GM19463 (cell line): ENCODE measurements around the gene NARF.
"Not testable (repeated sequence)": the region's sequence is repeated elsewhere in the genome, so short reads cannot be mapped to it uniquely, and the experiment has no call there.

ENCODE experiments used
- ATAC-seq: cut with Tn5 transposase; IDR thresholded peaks from one replicate; pipeline ENCODE4 v1.9.1; 2021; ENCODE audit warnings: mild to moderate bottlenecking, moderate library complexity; ENCODE audit not compliant: unreplicated experiment

Gene NARF

GRCh38 chr17:82496529-82497434 lies 38.2 kb downstream of the NARF start:
- ATAC-seq, result peak; percentile 42

- ATAC-seq, result peak; percentile 7
These were observed 39.2 kb downstream of the NARF start for GRCh38 chr17:82497483-82498405.

GRCh38 chr17:82502207-82502606 lies 43.7 kb downstream of the NARF start:
- no peak for ATAC-seq

GRCh38 chr17:82503094-82503727 lies 44.7 kb downstream of the NARF start:
- ATAC-seq, result no peak

- ATAC-seq, result no peak
These were observed 45.3 kb downstream of the NARF start for GRCh38 chr17:82503728-82504308.

- no peak for ATAC-seq
These were observed 46.8 kb downstream of the NARF start for GRCh38 chr17:82505296-82505695.

- ATAC-seq, result peak; percentile 92
These were observed 47.9 kb downstream of the NARF start for GRCh38 chr17:82506402-82506801.

- ATAC-seq, result no peak
These were observed 49.2 kb downstream of the NARF start for GRCh38 chr17:82507631-82508175.

GRCh38 chr17:82511642-82512041 lies 53.1 kb downstream of the NARF start:
- not testable (repeated sequence) for ATAC-seq

GRCh38 chr17:82513864-82514263 lies 55.3 kb downstream of the NARF start:
- ATAC-seq, result not testable (repeated sequence)

GRCh38 chr17:82517230-82517865 lies 58.8 kb downstream of the NARF start:
- no peak for ATAC-seq

GRCh38 chr17:82518826-82519810 lies 60.6 kb downstream of the NARF start, which contains the start of gene FOXK2:
FOXK2 (plus strand) TSS chr17:82519732; CDS start chr17:82519889, 157 bp downstream.
- peak; percentile 95 for ATAC-seq

GRCh38 chr17:82519971-82520903 lies 61.7 kb downstream of the NARF start:
- ATAC-seq, result no peak

- no peak for ATAC-seq
These were observed 66.0 kb downstream of the NARF start for GRCh38 chr17:82524540-82524939.

GRCh38 chr17:82525712-82526111 lies 67.2 kb downstream of the NARF start:
- ATAC-seq, result no peak

GRCh38 chr17:82527898-82528297 lies 69.4 kb downstream of the NARF start:
- ATAC-seq, result no peak

- ATAC-seq, result no peak
These were observed 70.1 kb downstream of the NARF start for GRCh38 chr17:82528484-82529265.
